Measurements from ENCODE around the gene MAFF. TPM values are rescaled to one million over a fixed set of nuclear protein-coding genes. Genes with fewer than 3 reads are reported as not detected.

The MAFF gene
- total RNA-seq, 1 experiment from 2014 or later = 6.4 TPM

DNA sequence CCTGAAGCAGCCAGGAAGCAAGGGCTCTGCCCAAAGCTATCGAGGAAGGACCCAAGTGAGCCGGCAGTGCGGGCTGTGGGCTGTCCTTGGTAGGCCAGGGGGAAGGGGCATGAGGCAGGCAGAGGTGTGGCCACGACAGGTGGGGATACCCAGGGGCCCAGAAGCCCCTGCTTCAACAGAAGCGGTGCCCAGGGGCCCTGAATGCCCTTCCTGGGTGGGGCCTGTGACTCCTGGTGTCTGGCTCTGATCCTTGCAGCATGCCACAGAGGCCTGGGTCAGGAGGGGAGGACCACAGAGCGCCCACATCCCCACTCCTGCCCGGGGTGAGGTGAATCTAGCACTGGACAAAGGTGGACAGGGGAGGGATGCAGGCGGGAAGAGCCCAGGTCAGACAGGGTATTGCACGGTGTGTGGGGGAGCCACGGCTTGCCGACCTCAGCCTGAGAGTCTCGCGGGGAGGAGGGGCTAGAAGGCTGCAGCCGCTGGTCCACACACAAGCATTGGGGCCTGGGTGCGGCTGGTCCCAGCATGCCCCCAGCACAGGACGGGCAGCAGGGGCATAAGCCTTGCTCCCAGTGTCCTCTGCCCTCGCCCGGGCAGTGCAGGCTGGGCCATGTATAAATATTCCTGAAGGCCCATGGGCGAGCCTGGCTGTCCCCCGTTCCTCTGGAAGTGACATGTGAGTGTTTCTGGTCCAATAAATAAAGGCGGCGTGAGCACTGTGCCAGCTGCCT lies 19.0 kb downstream of the MAFF start:
- no peak for DNase-seq (ENCODE audit: low read depth, low spot score)
- TF ChIP-seq REST (IDR thresholded peaks at IDR 0.05; ENCODE audit: insufficient read depth in 1 of 2, low read depth in 2 of 2, low read length in 1 of 2) (no peak), SIN3A (IDR thresholded peaks at IDR 0.05; ENCODE audit: borderline replicate concordance, insufficient read depth, low read depth, low read length) (no peak), POLR2AphosphoS5 (IDR thresholded peaks at IDR 0.05; ENCODE audit: low read depth, low read length) (no peak), TCF7L2 (IDR thresholded peaks at IDR 0.05; ENCODE audit: low read depth, low read length) (no peak)
- TF ChIP-seq, protein P1, sequence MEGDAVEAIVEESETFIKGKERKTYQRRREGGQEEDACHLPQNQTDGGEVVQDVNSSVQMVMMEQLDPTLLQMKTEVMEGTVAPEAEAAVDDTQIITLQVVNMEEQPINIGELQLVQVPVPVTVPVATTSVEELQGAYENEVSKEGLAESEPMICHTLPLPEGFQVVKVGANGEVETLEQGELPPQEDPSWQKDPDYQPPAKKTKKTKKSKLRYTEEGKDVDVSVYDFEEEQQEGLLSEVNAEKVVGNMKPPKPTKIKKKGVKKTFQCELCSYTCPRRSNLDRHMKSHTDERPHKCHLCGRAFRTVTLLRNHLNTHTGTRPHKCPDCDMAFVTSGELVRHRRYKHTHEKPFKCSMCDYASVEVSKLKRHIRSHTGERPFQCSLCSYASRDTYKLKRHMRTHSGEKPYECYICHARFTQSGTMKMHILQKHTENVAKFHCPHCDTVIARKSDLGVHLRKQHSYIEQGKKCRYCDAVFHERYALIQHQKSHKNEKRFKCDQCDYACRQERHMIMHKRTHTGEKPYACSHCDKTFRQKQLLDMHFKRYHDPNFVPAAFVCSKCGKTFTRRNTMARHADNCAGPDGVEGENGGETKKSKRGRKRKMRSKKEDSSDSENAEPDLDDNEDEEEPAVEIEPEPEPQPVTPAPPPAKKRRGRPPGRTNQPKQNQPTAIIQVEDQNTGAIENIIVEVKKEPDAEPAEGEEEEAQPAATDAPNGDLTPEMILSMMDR (IDR thresholded peaks at IDR 0.05) = no peak
- POLR2A ChIA-PET = no interaction called here
- CTCF ChIA-PET = no interaction called here
- intact Hi-C loops (cut with micrococcal nuclease; ENCODE audit: unreplicated experiment) = no loop called here
- H3K27ac ChIP-seq (ENCODE audit: low read length) = no peak overlapping the region
- peaks cover 25% of the 10 kb centered on the region for H3K4me1 ChIP-seq (ENCODE audit: control insufficient read depth, insufficient read depth, low read length)
- H3K4me3 ChIP-seq (ENCODE audit: low read depth in 2 of 2, low read length in 2 of 2) = no peak overlapping the region
- H3K27me3 ChIP-seq (ENCODE audit: control insufficient read depth, insufficient read depth, low read length) = no peaks in the 10 kb centered on the region
- no peaks in the 10 kb centered on the region for H3K9me3 ChIP-seq (ENCODE audit: control insufficient read depth, insufficient read depth, low read depth, low read length)
- no peak for ATAC-seq
- BruUV-seq (replicated peaks) = no TSS peak
- H3K36me3 ChIP-seq (ENCODE audit: control insufficient read depth, insufficient read depth, low read length) = no peaks in the 10 kb centered on the region
- in situ Hi-C loops (cut with HindIII; ENCODE audit: low pct_unique_long_range_greater_than_20kb, low sequenced_read_pairs) = no loop called here

- intact Hi-C loops (cut with micrococcal nuclease; ENCODE audit: unreplicated experiment) = no loop called here
Observed at GRCh38 chr22:38221407-38221806, 19.6 kb downstream of the MAFF start.

More at GRCh38 chr22:38221407-38221806, 19.6 kb downstream of the MAFF start:
- H3K27me3 ChIP-seq (ENCODE audit: control insufficient read depth, insufficient read depth, low read length) = no peaks in the 10 kb centered on the region
- H3K4me3 ChIP-seq (ENCODE audit: low read depth in 2 of 2, low read length in 2 of 2) = no peak overlapping the region
- BruUV-seq (replicated peaks) = no TSS peak
- in situ Hi-C loops (cut with HindIII; ENCODE audit: low pct_unique_long_range_greater_than_20kb, low sequenced_read_pairs) = no loop called here
- ChIA-PET CTCF (interaction anchor here (0.5 kb wide), 1 partner anchor 32 kb away, joined by 5 read pairs; no protein-coding TSS in a partner anchor), POLR2A (no interaction called here)
- no peaks in the 10 kb centered on the region for H3K36me3 ChIP-seq (ENCODE audit: control insufficient read depth, insufficient read depth, low read length)
- DNase-seq (ENCODE audit: low read depth, low spot score) (no peak), ATAC-seq (no peak)
- TF ChIP-seq TCF7L2 (IDR thresholded peaks at IDR 0.05; ENCODE audit: low read depth, low read length) (no peak), POLR2AphosphoS5 (IDR thresholded peaks at IDR 0.05; ENCODE audit: low read depth, low read length) (no peak), REST (IDR thresholded peaks at IDR 0.05; ENCODE audit: insufficient read depth in 1 of 2, low read depth in 2 of 2, low read length in 1 of 2) (no peak), SIN3A (IDR thresholded peaks at IDR 0.05; ENCODE audit: borderline replicate concordance, insufficient read depth, low read depth, low read length) (no peak)
- TF ChIP-seq, protein P1 (IDR thresholded peaks at IDR 0.05) = no peak
- H3K4me1 ChIP-seq (ENCODE audit: control insufficient read depth, insufficient read depth, low read length) = peaks cover 25% of the 10 kb centered on the region
- H3K9me3 ChIP-seq (ENCODE audit: control insufficient read depth, insufficient read depth, low read depth, low read length) = no peaks in the 10 kb centered on the region
- no peak overlapping the region for H3K27ac ChIP-seq (ENCODE audit: low read length)

Measured in Panc1 (cell line).